ENCODE measurements around the gene FILIP1L. TPM values are rescaled to one million over a fixed set of nuclear protein-coding genes. Genes with fewer than 3 reads are reported as not detected.

The FILIP1L gene
- total RNA-seq, 4 donors from 2014 or later = 28.3 to 56.3 (median 43.2) TPM

DNA sequence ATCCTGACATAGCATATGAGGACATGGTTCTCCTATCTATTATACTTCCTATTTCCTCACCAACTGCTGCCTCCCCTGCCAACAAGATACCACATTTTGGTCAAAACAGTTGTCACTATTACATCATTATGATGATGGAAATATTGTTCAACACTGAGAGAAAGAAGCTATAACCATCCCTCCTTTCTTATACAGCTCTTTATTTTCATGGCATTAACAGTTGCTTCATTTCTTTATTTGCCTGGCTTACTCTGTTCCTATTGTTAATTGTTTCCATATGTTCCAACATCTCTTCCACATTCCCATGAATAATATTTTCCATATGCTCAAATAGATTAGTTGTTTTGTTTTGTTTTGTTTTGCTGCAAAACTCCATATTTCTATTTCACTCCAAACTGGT, 40.8 kb upstream of the FILIP1L start:
- TF ChIP-seq, protein P1, sequence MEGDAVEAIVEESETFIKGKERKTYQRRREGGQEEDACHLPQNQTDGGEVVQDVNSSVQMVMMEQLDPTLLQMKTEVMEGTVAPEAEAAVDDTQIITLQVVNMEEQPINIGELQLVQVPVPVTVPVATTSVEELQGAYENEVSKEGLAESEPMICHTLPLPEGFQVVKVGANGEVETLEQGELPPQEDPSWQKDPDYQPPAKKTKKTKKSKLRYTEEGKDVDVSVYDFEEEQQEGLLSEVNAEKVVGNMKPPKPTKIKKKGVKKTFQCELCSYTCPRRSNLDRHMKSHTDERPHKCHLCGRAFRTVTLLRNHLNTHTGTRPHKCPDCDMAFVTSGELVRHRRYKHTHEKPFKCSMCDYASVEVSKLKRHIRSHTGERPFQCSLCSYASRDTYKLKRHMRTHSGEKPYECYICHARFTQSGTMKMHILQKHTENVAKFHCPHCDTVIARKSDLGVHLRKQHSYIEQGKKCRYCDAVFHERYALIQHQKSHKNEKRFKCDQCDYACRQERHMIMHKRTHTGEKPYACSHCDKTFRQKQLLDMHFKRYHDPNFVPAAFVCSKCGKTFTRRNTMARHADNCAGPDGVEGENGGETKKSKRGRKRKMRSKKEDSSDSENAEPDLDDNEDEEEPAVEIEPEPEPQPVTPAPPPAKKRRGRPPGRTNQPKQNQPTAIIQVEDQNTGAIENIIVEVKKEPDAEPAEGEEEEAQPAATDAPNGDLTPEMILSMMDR (IDR thresholded peaks at IDR 0.05; ENCODE audit: low read depth) = no peak

DNA sequence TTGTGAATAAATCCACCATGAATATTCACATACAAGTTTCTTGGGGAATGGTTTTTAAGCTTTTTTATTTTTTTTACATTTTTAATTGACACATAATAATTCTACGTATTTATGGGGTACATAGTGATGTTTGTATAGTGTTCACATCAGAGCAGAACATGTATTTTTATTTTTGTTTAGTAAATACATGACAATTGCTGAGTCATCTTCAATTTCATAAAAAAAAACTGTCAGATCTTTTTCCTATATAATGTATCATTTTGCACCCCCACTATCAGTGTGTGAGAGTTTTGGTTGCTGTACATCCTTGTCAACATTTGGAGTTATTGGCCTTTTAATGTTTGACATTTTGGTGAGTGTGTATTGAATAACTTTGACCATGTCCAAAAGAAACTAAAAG, 39.9 kb upstream of the FILIP1L start:
- TF ChIP-seq, protein P1 (IDR thresholded peaks at IDR 0.05; ENCODE audit: low read depth) = no peak

GRCh38 chr3:100151024-100151707, 36.9 kb upstream of the FILIP1L start:
- TF ChIP-seq, protein P1 (IDR thresholded peaks at IDR 0.05; ENCODE audit: low read depth) = no peak

DNA sequence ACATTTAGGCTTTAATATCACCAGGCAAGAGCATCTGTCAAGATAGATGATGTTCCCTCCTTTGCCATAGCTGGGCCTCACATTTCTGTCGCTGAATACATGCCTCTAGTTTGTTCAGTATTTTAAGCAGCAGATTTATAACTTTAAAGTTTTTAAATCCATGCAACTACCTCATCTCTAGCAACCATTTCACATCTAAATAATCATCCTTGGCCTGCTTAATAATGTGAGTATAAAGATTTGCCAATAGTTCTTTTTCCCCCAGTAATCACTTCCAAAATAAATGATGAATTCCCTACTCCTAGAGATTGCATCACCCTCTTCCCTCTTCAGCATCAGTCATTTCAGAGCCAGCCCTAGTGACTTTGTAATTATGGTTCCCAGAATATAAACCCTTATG, 36.2 kb upstream of the FILIP1L start:
- TF ChIP-seq, protein P1 (IDR thresholded peaks at IDR 0.05; ENCODE audit: low read depth) = no peak

- TF ChIP-seq, protein P1 (IDR thresholded peaks at IDR 0.05; ENCODE audit: low read depth) = no peak
Observed at GRCh38 chr3:100149713-100150415, 35.6 kb upstream of the FILIP1L start.

DNA sequence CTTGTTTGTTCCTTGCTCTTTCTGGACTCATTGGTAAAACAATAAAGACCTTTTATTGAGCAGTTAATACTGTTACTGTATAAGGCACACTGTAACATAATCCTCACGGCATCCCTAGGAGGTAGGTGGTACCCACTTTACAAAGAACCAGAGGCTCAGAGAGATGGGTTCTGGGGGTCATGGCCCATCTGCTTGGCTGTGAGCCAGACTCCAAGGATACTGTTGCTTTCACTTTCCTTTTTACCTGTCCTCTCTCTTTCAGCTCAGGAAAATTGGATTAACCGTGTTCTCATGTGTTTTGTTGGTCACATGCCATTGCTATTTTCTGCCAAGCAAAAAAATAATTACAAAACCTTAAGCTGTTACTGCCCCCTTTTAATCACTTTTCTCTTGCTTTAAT, 34.8 kb upstream of the FILIP1L start:
- TF ChIP-seq, protein P1 (IDR thresholded peaks at IDR 0.05; ENCODE audit: low read depth) = no peak

- TF ChIP-seq, protein P1 (IDR thresholded peaks at IDR 0.05; ENCODE audit: low read depth) = no peak
Observed at GRCh38 chr3:100144255-100144866, 30.1 kb upstream of the FILIP1L start.

Data from subcutaneous adipose tissue (tissue), 4 donors.